Breast epithelium (tissue), 4 donors: Measurements from ENCODE around the gene KRT6C. TPM values are rescaled to one million over a fixed set of nuclear protein-coding genes. Genes with fewer than 3 reads are reported as not detected.
A peak's percentile ranks its signal among the peaks of the same experiment; 100 is the strongest.

Source experiments
- DNase-seq, 2 donors: peaks; one replicate each; pipeline ENCODE4 v3.0.0-alpha.2; 2019; ENCODE audit warnings: low spot score in 2 of 2
- H3K27ac ChIP-seq, 2 donors: fragments of 200-600 bp; sonication (generic) in 1 of 2; one replicate each; pipeline ENCODE4 v1.5.1; 2016 to 2019; ENCODE audit warnings: mild to moderate bottlenecking in 1 of 2
- H3K27me3 ChIP-seq, 2 donors: fragments of 200-600 bp; sonication (generic) in 1 of 2; one replicate each; pipeline versions ENCODE4 v1.5.1 to v1.6.0; 2017 to 2019; ENCODE audit warnings: control low read depth in 1 of 2, mild to moderate bottlenecking in 1 of 2
- H3K36me3 ChIP-seq: fragments of 200-600 bp; one replicate; pipeline ENCODE4 v1.5.1; 2019
- H3K4me1 ChIP-seq, 2 donors: fragments of 200-600 bp; sonication (generic); one replicate each; pipeline ENCODE4 v1.5.1; 2016 to 2019; ENCODE audit warnings: control low read depth in 1 of 2
- H3K4me3 ChIP-seq, 3 donors: fragments of 200-600 bp; sonication (generic); 1 replicate in 2 of 3; 2 replicates in 1 of 3; pipeline ENCODE4 v1.5.1; 2016 to 2019; ENCODE audit warnings: mild to moderate bottlenecking in 3 of 3, moderate library complexity in 2 of 3
- H3K9me3 ChIP-seq, 2 donors: fragments of 200-600 bp; sonication (generic) in 1 of 2; one replicate each; pipeline ENCODE4 v1.5.1; 2016 to 2019; ENCODE audit warnings: control low read depth in 1 of 2
- POLR2A ChIP-seq: fragments of 450-650 bp; IDR thresholded peaks from one replicate; pipeline ENCODE4 v1.6.1; 2016; ENCODE audit warnings: antibody characterized with exemption, mild to moderate bottlenecking, moderate library complexity
- POLR2AphosphoS5 ChIP-seq, 3 donors: sonication (generic); formaldehyde crosslinking; IDR thresholded peaks; one replicate each; pipeline ENCODE4 v1.6.1; 2017; ENCODE audit warnings: antibody characterized with exemption in 3 of 3
- intact Hi-C: fragments of 100-400 bp; cut with DNase I; formaldehyde crosslinking; loops from one replicate; pipeline ENCODE4 v1.15.1; 2023; ENCODE audit warnings: low total_unique reads
- total RNA-seq, 3 donors: library from RNA; depleted of rRNA; stranded (reverse); fragments of >200 nt; gene quantifications; one replicate each; pipeline ENCODE4 v1.1.0, GENCODE V29; 2016
- TF ChIP-seq, protein P1 (sequence below), 3 donors: fragments of 450-650 bp; IDR thresholded peaks; one replicate each; pipeline ENCODE4 v1.5.1; 2016 to 2017; ENCODE audit warnings: antibody characterized with exemption in 3 of 3, mild to moderate bottlenecking in 3 of 3, moderate library complexity in 3 of 3

The KRT6C gene
- total RNA-seq, 3 donors from 2014 or later, result not detected

- H3K36me3 ChIP-seq, result no peaks in the 10 kb centered on the region
- TF ChIP-seq POLR2AphosphoS5 (IDR thresholded peaks at IDR 0.05) (no peak), POLR2A (no peak)
- TF ChIP-seq, protein P1, sequence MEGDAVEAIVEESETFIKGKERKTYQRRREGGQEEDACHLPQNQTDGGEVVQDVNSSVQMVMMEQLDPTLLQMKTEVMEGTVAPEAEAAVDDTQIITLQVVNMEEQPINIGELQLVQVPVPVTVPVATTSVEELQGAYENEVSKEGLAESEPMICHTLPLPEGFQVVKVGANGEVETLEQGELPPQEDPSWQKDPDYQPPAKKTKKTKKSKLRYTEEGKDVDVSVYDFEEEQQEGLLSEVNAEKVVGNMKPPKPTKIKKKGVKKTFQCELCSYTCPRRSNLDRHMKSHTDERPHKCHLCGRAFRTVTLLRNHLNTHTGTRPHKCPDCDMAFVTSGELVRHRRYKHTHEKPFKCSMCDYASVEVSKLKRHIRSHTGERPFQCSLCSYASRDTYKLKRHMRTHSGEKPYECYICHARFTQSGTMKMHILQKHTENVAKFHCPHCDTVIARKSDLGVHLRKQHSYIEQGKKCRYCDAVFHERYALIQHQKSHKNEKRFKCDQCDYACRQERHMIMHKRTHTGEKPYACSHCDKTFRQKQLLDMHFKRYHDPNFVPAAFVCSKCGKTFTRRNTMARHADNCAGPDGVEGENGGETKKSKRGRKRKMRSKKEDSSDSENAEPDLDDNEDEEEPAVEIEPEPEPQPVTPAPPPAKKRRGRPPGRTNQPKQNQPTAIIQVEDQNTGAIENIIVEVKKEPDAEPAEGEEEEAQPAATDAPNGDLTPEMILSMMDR (IDR thresholded peaks at IDR 0.05), result no peak
- no peak overlapping the region for H3K4me3 ChIP-seq
- H3K4me1 ChIP-seq, result no peaks in the 10 kb centered on the region
- intact Hi-C loops, result no loop called here
- DNase-seq, result peak in 1 of 2 donors; percentile 14
- no peak overlapping the region for H3K27ac ChIP-seq
- H3K9me3 ChIP-seq, result no peaks in the 10 kb centered on the region
- H3K27me3 ChIP-seq, result no peaks in the 10 kb centered on the region
These were observed 40.0 kb downstream of the KRT6C start for GRCh38 chr12:52433501-52434080.

DNA sequence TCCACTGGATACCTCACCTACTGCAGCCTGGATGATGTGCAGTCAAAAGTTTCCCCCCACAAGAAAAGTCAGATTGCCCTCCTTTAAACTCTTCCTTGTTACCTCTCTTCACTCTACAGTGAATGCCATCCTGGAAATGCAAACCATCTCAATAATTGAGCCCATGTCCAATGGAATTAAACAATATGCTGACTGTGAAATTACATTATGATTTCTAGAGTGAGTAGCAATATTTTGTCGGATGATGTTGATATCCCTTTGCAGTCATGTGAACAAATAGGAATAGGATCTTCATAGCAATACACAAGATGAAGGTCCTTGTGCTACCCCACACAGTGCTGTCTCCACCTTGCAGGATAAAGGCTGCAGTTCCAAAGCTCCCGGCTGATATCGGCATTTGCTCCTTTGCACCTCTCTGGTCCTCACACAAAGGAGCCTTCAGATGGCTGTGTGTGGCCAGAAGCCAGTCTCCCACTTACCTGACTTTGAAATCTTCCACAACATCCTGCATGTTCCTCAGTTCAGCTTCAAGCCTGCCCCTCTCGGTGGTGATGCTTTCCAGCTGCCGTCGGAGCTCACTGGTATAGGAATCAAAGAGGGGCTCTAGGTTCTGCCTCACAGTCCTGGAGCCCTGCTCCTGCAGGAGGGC, 40.9 kb downstream of the KRT6C start:
- Histone ChIP-seq H3K36me3 (no peaks in the 10 kb centered on the region), H3K4me1 (no peaks in the 10 kb centered on the region), H3K9me3 (no peaks in the 10 kb centered on the region), H3K27me3 (no peaks in the 10 kb centered on the region), H3K4me3 (no peak overlapping the region), H3K27ac (no peak overlapping the region)
- DNase-seq, result no peak
- intact Hi-C loops, result no loop called here
- TF ChIP-seq POLR2A, result no peak
- no peak for TF ChIP-seq POLR2AphosphoS5 (IDR thresholded peaks at IDR 0.05)
- TF ChIP-seq, protein P1 (IDR thresholded peaks at IDR 0.05), result no peak

DNA sequence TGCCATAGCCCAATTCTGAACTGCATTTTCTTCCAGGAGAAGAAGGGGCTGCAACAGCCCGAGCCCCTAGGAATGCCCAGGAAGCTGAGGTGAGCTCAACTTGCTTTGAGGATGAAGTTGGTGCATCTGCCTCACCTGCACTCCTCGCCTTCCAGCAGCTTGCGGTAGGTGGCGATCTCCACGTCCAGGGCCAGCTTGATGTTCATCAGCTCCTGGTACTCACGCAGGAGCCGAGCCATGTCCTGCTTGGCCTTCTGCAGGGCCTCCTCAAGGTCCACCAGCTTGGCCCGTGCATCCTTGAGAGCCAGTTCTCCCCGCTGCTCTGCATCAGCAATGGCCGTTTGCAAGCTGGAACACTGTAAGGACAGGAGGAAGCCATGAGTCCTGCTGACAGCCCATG, 45.5 kb downstream of the KRT6C start:
- H3K4me1 ChIP-seq, result no peaks in the 10 kb centered on the region
- intact Hi-C loops, result no loop called here
- DNase-seq, result no peak

DNA sequence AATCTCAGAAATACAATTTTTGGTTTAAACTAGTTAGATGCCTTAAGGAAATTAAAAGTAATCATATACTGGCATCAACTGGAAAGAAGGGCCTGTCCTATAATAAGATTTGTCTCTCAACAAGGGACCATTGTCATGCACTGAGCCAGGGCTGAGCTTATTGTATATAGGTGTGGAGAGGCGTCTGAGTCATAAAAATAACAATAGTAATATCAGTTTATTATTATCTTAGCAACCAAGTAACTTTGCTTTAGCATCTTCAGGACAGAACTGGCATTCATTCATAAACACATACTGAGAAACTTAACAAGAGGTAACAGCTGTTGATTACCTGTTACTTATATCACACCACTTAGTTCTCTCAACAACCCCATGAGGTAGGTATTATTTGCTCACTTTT, 46.5 kb downstream of the KRT6C start:
- Histone ChIP-seq H3K4me3 (no peak overlapping the region), H3K27me3 (no peaks in the 10 kb centered on the region), H3K27ac (no peak overlapping the region), H3K9me3 (no peaks in the 10 kb centered on the region), H3K4me1 (no peaks in the 10 kb centered on the region), H3K36me3 (no peaks in the 10 kb centered on the region)
- intact Hi-C loops, result no loop called here
- TF ChIP-seq POLR2AphosphoS5 (IDR thresholded peaks at IDR 0.05), result no peak
- TF ChIP-seq, protein P1 (IDR thresholded peaks at IDR 0.05), result no peak
- no peak for TF ChIP-seq POLR2A
- no peak for DNase-seq

More for the DNA sequence above, 45.5 kb downstream of the KRT6C start:
- Histone ChIP-seq H3K36me3 (no peaks in the 10 kb centered on the region), H3K4me3 (no peak overlapping the region), H3K27ac (no peak overlapping the region), H3K9me3 (no peaks in the 10 kb centered on the region), H3K27me3 (no peaks in the 10 kb centered on the region)
- no peak for TF ChIP-seq POLR2AphosphoS5 (IDR thresholded peaks at IDR 0.05)
- TF ChIP-seq, protein P1 (IDR thresholded peaks at IDR 0.05), result no peak
- TF ChIP-seq POLR2A, result no peak

GRCh38 chr12:52426034-52426433, 47.6 kb downstream of the KRT6C start:
- intact Hi-C loops, result no loop called here
- no peaks in the 10 kb centered on the region for H3K4me1 ChIP-seq
- no peaks in the 10 kb centered on the region for H3K36me3 ChIP-seq
- DNase-seq, result no peak
- H3K9me3 ChIP-seq, result no peaks in the 10 kb centered on the region
- H3K27me3 ChIP-seq, result peaks cover 0 to 3% of the 10 kb centered on the region in 2 donors
- no peak overlapping the region for H3K4me3 ChIP-seq
- TF ChIP-seq POLR2AphosphoS5 (IDR thresholded peaks at IDR 0.05), result no peak
- TF ChIP-seq, protein P1 (IDR thresholded peaks at IDR 0.05), result no peak
- no peak for TF ChIP-seq POLR2A
- no peak overlapping the region for H3K27ac ChIP-seq
